IMR-90 (cell line): Measurements from ENCODE around the gene RUNX2. TPM values are rescaled to one million over a fixed set of nuclear protein-coding genes. Genes with fewer than 3 reads are reported as not detected.

Experiments
- ATAC-seq: fragments of 200-7000 bp; cut with Tn5 transposase; 2 replicates; pipeline ENCODE4 v1.9.1; 2020; ENCODE audit warnings: low read depth, mild to moderate bottlenecking, moderate library complexity
- BruUV-seq: library from RNA; stranded (reverse); fragments of 400-500 nt; replicated peaks from 2 replicates; lab custom pipeline; 2021; lab: Mats Ljungman, UMichigan
- CTCF ChIA-PET: fragments of 300-600 bp; formaldehyde crosslinking; extraction: SDS; loops from one replicate; lab custom pipeline; 2021; ENCODE audit warnings: antibody characterized with exemption; lab: Yijun Ruan, JAX
- POLR2A ChIA-PET: fragments of 300-600 bp; sonication (Branson Sonifier 250); formaldehyde crosslinking; loops from one replicate; lab custom pipeline; 2022; ENCODE audit warnings: antibody characterized with exemption; ENCODE audit not compliant: unreplicated experiment; lab: Charles Lee
- DNase-seq: peaks from one replicate; pipeline ENCODE4 v3.0.0; 2013
- H2AFZ ChIP-seq: replicated peaks from 2 replicates; pipeline ENCODE3; 2013; ENCODE audit warnings: low read length, mild to moderate bottlenecking; ENCODE audit not compliant: poor library complexity
- H2AK5ac ChIP-seq: 2 replicates; pipeline ENCODE4 v1.6.1; 2013; ENCODE audit warnings: low read depth, low read length, inconsistent platforms
- H2AK9ac ChIP-seq: replicated peaks from 2 replicates; pipeline ENCODE3; 2013; ENCODE audit warnings: mild to moderate bottlenecking, low read depth, low read length, moderate library complexity; ENCODE audit not compliant: poor library complexity
- H2BK120ac ChIP-seq: 2 replicates; pipeline ENCODE4 v1.6.1; 2013; ENCODE audit warnings: low read depth, low read length, inconsistent platforms
- H2BK15ac ChIP-seq: 3 replicates; pipeline ENCODE4 v1.6.1; 2013; ENCODE audit warnings: low read depth, low read length, inconsistent platforms
- H2BK20ac ChIP-seq: 2 replicates; pipeline ENCODE4 v1.6.1; 2013; ENCODE audit warnings: low read depth, mild to moderate bottlenecking, inconsistent platforms, low read length, moderate library complexity
- H2BK5ac ChIP-seq: 2 replicates; pipeline ENCODE4 v1.6.1; 2013; ENCODE audit warnings: mild to moderate bottlenecking, low read depth, low read length, inconsistent platforms; ENCODE audit not compliant: poor library complexity, severe bottlenecking
- H3K14ac ChIP-seq: replicated peaks from 2 replicates; pipeline ENCODE4 v1.6.1; 2013; ENCODE audit warnings: low read depth, low read length, inconsistent platforms
- H3K18ac ChIP-seq: 2 replicates; pipeline ENCODE4 v1.6.1; 2013; ENCODE audit warnings: low read depth, low read length, control low read depth
- H3K23ac ChIP-seq: 2 replicates; pipeline ENCODE4 v1.6.1; 2013; ENCODE audit warnings: low read depth, low read length, inconsistent platforms
- H3K27ac ChIP-seq: 2 replicates; pipeline ENCODE4 v1.5.1; 2013; ENCODE audit warnings: mild to moderate bottlenecking, control low read depth, low read length; ENCODE audit not compliant: insufficient read depth
- H3K27me3 ChIP-seq: 2 replicates; pipeline ENCODE4 v1.6.1; 2013; ENCODE audit warnings: low read length; ENCODE audit not compliant: control insufficient read depth, insufficient read depth
- H3K36me3 ChIP-seq: 2 replicates; pipeline ENCODE4 v1.6.1; 2013; ENCODE audit warnings: low read length, mixed read lengths; ENCODE audit not compliant: control insufficient read depth, insufficient read depth
- H3K4ac ChIP-seq: 2 replicates; pipeline ENCODE4 v1.6.1; 2013; ENCODE audit warnings: low read depth, low read length, inconsistent platforms
- H3K4me1 ChIP-seq: 2 replicates; pipeline ENCODE4 v1.6.1; 2013; ENCODE audit warnings: low read length, mixed read lengths; ENCODE audit not compliant: control insufficient read depth, insufficient read depth
- H3K4me2 ChIP-seq: 2 replicates; pipeline ENCODE4 v1.6.1; 2013; ENCODE audit warnings: low read depth, mild to moderate bottlenecking, control low read depth, low read length, moderate library complexity
- H3K4me3 ChIP-seq: 2 replicates; pipeline ENCODE4 v1.5.1; 2013; ENCODE audit warnings: low read depth, mild to moderate bottlenecking, control low read depth, low read length, moderate library complexity; ENCODE audit not compliant: insufficient read depth
- H3K56ac ChIP-seq: 2 replicates; pipeline ENCODE4 v1.6.1; 2013; ENCODE audit warnings: low read length, inconsistent platforms; ENCODE audit not compliant: insufficient read depth; ENCODE audit errors: extremely low read depth
- H3K79me1 ChIP-seq, 2 experiments: 2 replicates each; pipeline ENCODE4 v1.6.1; 2013; ENCODE audit warnings: low read length in 2 of 2, inconsistent platforms in 1 of 2, low read depth in 1 of 2
- H3K9ac ChIP-seq: 2 replicates; pipeline ENCODE4 v1.6.1; 2013; ENCODE audit warnings: low read depth, low read length, control low read depth
- H3K9me1 ChIP-seq: 2 replicates; pipeline ENCODE4 v1.6.1; 2013; ENCODE audit warnings: low read length, inconsistent platforms; ENCODE audit not compliant: insufficient read depth
- H3K9me3 ChIP-seq: 2 replicates; pipeline ENCODE4 v1.6.1; 2013; ENCODE audit warnings: low read length; ENCODE audit not compliant: control insufficient read depth, insufficient read depth
- H4K20me1 ChIP-seq: 2 replicates; pipeline ENCODE4 v1.6.1; 2013; ENCODE audit warnings: low read length, inconsistent platforms; ENCODE audit not compliant: insufficient read depth
- H4K5ac ChIP-seq: 2 replicates; pipeline ENCODE4 v1.6.1; 2013; ENCODE audit warnings: mild to moderate bottlenecking, low read depth, low read length, control low read depth
- H4K8ac ChIP-seq, 2 experiments: 2 replicates each; pipeline ENCODE4 v1.6.1; 2013; ENCODE audit warnings: low read depth in 2 of 2, low read length in 2 of 2, control low read depth in 1 of 2, inconsistent platforms in 1 of 2
- H4K91ac ChIP-seq: 2 replicates; pipeline ENCODE4 v1.6.1; 2013; ENCODE audit warnings: low read depth, low read length, inconsistent platforms; ENCODE audit not compliant: insufficient read depth
- CEBPB ChIP-seq: IDR thresholded peaks from 2 replicates; pipeline ENCODE4 v1.6.1; 2012; ENCODE audit warnings: low read depth, low read length, improper control_type of control experiment
- MXI1 ChIP-seq: IDR thresholded peaks from 2 replicates; pipeline ENCODE4 v1.6.1; 2012; ENCODE audit warnings: low read depth, mild to moderate bottlenecking, low read length, moderate library complexity, borderline replicate concordance
- WGBS, 2 experiments: methylation state at CpG; one replicate each; pipeline versions ENCODE4 v1.1.5 to v1.1.7; 2013; ENCODE audit warnings: missing lambda C conversion rate in 2 of 2; ENCODE audit not compliant: insufficient read length in 1 of 2; ENCODE audit errors: extremely low coverage in 2 of 2; 5-methylcytosine and 5-hydroxymethylcytosine counted together
- dilution Hi-C: fragments of 300-500 bp; cut with HindIII; formaldehyde crosslinking; loops from one replicate; pipeline ENCODE4 v1.14.3; 2018; ENCODE audit warnings: low sequenced_read_pairs; ENCODE audit not compliant: unreplicated experiment
- in situ Hi-C: fragments of 300-500 bp; cut with MboI; formaldehyde crosslinking; loops from 3 replicates; pipeline ENCODE4 v1.14.3; 2019; ENCODE audit warnings: low sequenced_read_pairs, inconsistent platforms, mixed read lengths
- intact Hi-C: fragments of 100-400 bp; cut with micrococcal nuclease; formaldehyde crosslinking; loops from 2 replicates; pipeline ENCODE4 v1.10.0; 2022
- polyA plus RNA-seq, 3 experiments: library from polyadenylated mRNA; depleted of rRNA; stranded (reverse); fragments of >200 nt; gene quantifications; 2 replicates each; pipeline ENCODE4 v1.2.3, GENCODE V29; 2012; ENCODE audit warnings: low replicate concordance in 1 of 3
- total RNA-seq: library from RNA; depleted of rRNA; stranded (reverse); fragments of >200 nt; gene quantifications from 2 replicates; pipeline ENCODE4 v1.2.3, GENCODE V29; 2012
- TF ChIP-seq, protein P1 (sequence below): conservative IDR thresholded peaks from 2 replicates; pipeline ENCODE4 v1.5.1; 2012; ENCODE audit warnings: mild to moderate bottlenecking, low read depth, low read length, improper control_type of control experiment

Gene RUNX2
- total and polyA plus RNA-seq, 2 of the 4 experiments (the other 2 are of a cell fraction): 2.3 to 4.7 TPM

DNA sequence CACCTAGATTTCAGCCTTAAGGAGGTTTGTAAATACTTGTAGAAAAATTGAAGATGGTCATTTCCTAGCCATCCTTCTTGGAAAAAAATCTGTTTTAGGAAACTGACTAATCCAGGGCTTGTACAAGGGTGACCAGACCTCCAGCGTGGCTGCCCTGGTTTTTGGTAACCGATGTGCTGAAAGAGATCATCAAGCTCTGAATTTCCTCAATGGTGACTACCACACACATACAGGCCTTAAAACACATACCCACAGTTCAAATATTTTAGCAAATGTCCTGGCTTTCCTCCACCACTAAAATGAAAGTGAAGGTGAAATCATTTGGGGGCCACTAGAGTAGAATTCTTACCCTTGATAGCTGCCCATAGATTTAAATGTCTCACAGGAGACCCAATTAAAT lies 264.9 kb downstream of the RUNX2 start:
- intact Hi-C loops: no loop called here
- H3K23ac ChIP-seq: peak overlapping the region; percentile 48; the same call in 1 of the 2 replicates
- 80% methylated on average over 1 of the region's 2 CpGs; no CpG with 5 or more reads in 1 of the 2 experiments for WGBS, 2 experiments
- ChIA-PET CTCF (no interaction called here), POLR2A (no interaction called here)
- in situ Hi-C loops: no loop called here
- ATAC-seq (no peak), DNase-seq (peak; percentile 13)
- H3K14ac ChIP-seq: 0 out of 2 replicates have a peak overlapping the region, but pooled peaks have one; percentile 2
- no peaks in the 10 kb centered on the region for H3K79me1 ChIP-seq
- peaks cover 13% of the 10 kb centered on the region for H3K4me1 ChIP-seq
- TF ChIP-seq CEBPB: no peak
- TF ChIP-seq MXI1: no peak
- TF ChIP-seq, protein P1, sequence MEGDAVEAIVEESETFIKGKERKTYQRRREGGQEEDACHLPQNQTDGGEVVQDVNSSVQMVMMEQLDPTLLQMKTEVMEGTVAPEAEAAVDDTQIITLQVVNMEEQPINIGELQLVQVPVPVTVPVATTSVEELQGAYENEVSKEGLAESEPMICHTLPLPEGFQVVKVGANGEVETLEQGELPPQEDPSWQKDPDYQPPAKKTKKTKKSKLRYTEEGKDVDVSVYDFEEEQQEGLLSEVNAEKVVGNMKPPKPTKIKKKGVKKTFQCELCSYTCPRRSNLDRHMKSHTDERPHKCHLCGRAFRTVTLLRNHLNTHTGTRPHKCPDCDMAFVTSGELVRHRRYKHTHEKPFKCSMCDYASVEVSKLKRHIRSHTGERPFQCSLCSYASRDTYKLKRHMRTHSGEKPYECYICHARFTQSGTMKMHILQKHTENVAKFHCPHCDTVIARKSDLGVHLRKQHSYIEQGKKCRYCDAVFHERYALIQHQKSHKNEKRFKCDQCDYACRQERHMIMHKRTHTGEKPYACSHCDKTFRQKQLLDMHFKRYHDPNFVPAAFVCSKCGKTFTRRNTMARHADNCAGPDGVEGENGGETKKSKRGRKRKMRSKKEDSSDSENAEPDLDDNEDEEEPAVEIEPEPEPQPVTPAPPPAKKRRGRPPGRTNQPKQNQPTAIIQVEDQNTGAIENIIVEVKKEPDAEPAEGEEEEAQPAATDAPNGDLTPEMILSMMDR: no peak
- no peak overlapping the region for H3K4me2 ChIP-seq
- no peak overlapping the region for H2BK5ac ChIP-seq
- H3K56ac ChIP-seq: no peak overlapping the region
- no peak overlapping the region for H3K27ac ChIP-seq
- dilution Hi-C loops: no loop called here
- no peak overlapping the region for H3K4me3 ChIP-seq
- no TSS peak for BruUV-seq
- no peak overlapping the region for H4K91ac ChIP-seq
- H2AFZ ChIP-seq: peak overlapping the region; percentile 40
- H3K27me3 ChIP-seq: no peaks in the 10 kb centered on the region
- H3K9ac ChIP-seq: no peak overlapping the region
- H3K18ac ChIP-seq: no peak overlapping the region
- H4K5ac ChIP-seq: no peak overlapping the region
- no peak overlapping the region for H2BK120ac ChIP-seq
- peak overlapping the region; percentile 56; the same call in 1 of the 2 replicates for H2AK5ac ChIP-seq
- H2AK9ac ChIP-seq: no peak overlapping the region
- H3K9me3 ChIP-seq: no peaks in the 10 kb centered on the region
- H3K36me3 ChIP-seq: no peaks in the 10 kb centered on the region
- no peak overlapping the region; the same call in 1 of the 2 replicates for H2BK20ac ChIP-seq
- H4K20me1 ChIP-seq: no peaks in the 10 kb centered on the region
- no peak overlapping the region; the same call in 2 of the 3 replicates for H2BK15ac ChIP-seq
- no peak overlapping the region; the same call in 1 of the 2 replicates for H3K4ac ChIP-seq
- 0 out of 4 replicates have a peak overlapping the region, but pooled peaks of 1 of the 2 experiments have one; percentile 9 for H4K8ac ChIP-seq
- H3K9me1 ChIP-seq: peaks cover 9% of the 10 kb centered on the region
